LHCN-M2 (cell line): ENCODE results near the gene DACT1. TPM values are rescaled to one million over a fixed set of nuclear protein-coding genes. Genes with fewer than 3 reads are reported as not detected.

Experiments used
- DNase-seq: peaks from one replicate; pipeline ENCODE4 v3.0.0-alpha.2; 2012; ENCODE audit warnings: low read depth
- total RNA-seq: library from RNA; depleted of rRNA; stranded (reverse); fragments of >200 nt; gene quantifications from 2 replicates; pipeline ENCODE4 v1.2.3, GENCODE V29; 2014

The DACT1 gene
- total RNA-seq, 1 experiment from 2014 or later = 1.5 TPM

DNA sequence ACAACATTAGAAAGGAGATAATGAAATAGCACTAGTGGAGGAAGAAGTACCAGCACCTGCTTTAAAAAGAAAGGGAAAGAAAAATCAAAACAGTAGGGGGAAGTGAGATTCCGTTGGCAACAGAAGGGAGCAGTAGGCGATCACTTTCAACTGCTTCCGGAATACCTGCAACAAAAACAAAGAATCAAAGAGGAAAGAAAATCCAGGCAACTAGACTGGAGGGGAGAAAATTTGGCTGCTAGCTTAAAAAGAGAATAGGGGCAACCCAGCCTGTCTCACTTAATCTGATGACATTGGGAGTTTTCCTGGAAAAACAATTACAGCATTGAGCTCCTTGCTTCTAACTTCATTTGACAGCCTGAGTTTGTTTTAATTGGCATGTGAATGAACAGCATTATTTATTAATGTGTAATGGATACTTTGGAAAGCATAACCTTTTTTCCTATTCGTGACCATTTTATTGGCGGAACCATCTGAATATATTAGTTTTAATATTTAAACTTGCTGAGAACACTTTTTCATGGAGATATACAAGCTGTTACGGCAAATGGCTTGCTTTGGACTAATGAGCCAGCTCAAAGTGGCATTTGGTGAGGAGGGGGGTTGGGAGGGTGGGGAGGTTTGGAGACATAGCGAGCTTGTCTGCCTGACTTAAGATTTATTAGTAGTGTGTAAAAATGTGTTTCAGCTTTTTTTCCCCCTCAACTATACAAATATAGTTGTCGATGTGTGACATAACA is 2.5 kb upstream of the DACT1 start:
- DNase-seq = no peak

DNA sequence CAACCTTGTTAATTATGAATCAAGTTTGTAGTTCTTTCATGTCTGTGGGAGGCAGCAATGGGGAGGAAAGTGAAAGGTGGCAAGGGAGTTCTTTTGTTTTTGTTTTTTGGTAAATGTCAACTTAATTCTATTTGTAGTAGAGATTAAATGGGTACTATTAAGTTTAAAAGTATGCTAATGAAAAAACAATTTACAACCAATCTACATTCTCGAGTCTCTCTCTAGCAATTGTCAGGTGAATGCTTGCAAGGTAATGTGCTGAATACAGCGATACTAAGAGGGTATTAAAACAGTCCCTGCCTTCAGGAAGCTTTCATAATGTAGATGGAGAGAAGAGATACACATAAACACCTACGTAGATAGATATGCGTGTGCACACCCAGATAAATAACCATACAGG is 1.6 kb upstream of the DACT1 start:
- DNase-seq = no peak

- DNase-seq = peak; percentile 42
These were observed 747 bp upstream of the DACT1 start for GRCh38 chr14:58637040-58637390.

DNA sequence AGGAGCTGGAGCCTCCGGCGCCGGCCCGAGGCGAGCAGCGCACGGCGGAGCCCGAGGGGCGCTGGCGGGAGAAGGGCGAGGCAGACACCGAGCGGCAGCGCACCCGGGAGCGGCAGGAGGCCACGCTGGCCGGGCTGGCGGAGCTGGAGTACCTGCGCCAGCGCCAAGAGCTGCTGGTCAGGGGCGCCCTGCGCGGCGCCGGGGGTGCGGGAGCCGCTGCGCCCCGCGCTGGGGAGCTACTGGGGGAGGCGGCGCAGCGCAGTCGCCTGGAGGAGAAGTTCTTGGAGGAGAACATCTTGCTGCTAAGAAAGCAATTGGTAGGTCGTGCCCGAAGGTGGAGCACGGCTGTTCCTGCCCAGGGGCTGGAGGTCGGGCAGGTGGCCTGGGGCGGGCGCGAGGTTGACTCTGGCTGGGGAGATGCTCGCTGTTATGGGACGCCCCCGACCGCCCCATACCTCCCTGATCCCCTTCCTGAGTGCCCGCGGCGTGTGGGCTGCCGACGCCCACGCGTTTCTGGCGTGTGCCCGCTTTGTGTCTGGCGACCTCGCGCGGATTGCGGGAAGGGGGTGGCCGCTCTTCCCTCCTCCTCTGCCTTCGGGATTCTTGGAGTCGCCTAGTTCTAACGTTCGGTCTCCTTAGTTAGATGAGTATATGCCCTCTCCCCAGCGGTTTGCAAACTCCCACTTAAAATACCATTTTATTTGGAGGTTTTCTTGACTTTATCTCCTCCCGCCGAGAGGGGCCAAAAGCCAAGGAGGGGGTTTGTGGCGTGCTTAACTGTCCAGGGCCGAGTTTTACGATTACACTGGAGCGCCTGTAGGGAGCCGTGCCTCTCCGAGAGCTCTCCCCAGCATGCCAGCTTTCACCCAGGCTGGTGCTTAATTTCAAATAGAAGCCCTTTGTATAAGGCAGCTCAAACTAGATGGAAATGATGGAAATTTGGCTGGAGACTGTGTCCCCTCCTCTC is 752 bp downstream of the DACT1 start:
- peak; percentile 15 for DNase-seq

- DNase-seq = no peak
These were observed 1.4 kb downstream of the DACT1 start for GRCh38 chr14:58639198-58639565.

GRCh38 chr14:58639842-58640484 is 2.2 kb downstream of the DACT1 start:
- peak; percentile 82 for DNase-seq

- DNase-seq = no peak
These were observed 3.2 kb downstream of the DACT1 start for GRCh38 chr14:58640959-58641358.

GRCh38 chr14:58641509-58641908 is 3.7 kb downstream of the DACT1 start:
- DNase-seq = no peak

GRCh38 chr14:58643366-58643765 is 5.6 kb downstream of the DACT1 start:
- DNase-seq = no peak

- no peak for DNase-seq
These were observed 7.9 kb downstream of the DACT1 start for GRCh38 chr14:58645641-58646040.

DNA sequence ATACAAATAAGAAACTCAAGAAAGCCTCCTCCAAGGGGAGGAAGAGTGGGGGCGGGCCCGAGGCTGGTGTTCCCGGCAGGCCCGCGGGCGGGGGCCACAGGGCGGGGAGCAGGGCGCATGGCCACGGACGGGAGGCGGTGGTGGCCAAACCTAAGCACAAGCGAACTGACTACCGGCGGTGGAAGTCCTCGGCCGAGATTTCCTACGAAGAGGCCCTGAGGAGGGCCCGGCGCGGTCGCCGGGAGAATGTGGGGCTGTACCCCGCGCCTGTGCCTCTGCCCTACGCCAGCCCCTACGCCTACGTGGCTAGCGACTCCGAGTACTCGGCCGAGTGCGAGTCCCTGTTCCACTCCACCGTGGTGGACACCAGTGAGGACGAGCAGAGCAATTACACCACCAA is 8.7 kb downstream of the DACT1 start:
- no peak for DNase-seq

DNA sequence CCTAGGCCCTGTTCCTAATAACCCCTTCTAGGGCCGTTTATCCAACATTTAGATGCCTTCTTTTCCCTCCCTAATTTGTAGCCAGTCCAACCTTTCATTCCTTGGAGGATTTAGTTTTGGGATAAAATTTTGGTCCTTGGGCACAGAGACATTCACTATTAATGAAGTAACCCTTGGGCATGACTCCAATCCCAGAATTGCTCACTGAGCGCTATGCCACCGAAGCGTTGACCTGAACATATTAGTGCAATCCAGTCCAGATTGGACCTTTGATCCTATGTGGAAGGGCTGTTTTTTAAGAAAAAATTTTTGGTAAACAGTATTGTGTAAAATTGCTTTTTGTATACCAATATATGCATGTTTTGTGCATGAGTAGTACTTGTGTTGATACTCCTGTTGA is 10.0 kb downstream of the DACT1 start:
- DNase-seq = no peak

DNA sequence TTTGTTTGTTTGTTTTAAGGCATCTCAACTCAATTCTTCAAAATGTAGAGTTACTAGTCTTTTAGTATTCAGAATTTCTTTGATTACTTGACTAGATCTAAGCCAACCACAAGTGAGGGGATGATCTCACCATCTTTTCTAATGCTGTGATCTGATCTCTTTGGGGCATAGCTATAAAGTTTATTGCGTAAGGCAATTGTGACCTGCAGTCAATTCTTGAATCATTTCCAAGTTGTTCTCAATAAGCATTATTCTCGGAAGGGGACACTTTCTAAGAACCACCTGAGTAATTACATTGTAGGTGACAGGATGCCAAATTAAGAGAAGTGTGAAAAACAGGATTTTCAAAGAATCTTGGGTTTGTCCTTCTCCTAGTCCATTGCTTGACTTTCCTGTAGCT is 13.1 kb downstream of the DACT1 start:
- DNase-seq = no peak

DNA sequence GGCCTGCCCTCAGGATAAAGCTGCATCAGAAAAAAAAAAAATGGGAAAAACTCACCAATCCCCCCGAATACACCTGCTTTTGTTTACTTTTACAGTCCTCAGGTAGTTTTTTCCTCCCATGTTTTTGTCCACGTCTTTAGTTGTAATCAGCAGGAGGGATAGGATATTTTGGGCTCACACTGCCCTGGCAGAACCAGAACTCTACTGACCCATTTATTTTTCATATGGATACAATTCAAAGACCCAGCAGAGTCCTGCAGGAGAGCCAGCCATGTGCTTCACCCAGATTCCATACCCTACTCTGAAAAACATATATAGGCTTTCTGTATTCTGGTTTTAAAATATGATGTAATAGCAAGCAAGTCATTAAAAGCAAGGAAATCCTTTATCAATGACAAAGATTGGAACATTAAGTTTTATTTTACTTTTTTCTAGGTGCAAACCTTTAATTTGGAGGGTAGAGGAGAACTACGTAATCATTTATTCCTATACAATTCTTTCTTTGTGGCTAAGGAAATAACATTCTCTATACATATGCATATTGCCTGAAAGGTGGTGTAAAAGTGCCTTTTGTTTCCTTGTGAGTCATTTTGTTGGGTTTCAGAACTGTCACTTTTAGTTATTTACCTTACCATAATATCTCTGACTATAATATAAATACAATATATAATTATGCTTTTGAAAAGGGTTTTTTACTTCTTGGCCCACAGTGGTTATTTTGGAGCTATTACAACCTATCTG is 19.1 kb downstream of the DACT1 start:
- no peak for DNase-seq

DNA sequence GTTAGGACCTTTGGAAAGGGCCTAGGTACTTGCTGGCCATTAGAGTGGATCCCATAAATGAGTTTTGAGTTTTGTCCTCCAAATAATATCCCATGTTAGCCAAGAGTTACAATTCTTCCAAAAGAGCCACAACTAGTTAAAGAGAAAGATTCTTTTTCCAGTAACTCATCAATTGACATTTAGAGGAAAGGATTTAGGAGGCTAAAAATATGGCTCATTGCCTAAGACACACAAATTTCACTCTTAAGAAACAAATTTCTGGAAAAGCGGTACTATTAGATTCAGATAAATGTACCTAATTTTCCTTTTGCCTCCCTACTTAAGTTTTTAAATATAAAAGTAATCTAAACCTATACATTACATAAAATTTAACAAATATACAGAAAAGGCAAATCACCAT is 21.3 kb downstream of the DACT1 start:
- no peak for DNase-seq

DNA sequence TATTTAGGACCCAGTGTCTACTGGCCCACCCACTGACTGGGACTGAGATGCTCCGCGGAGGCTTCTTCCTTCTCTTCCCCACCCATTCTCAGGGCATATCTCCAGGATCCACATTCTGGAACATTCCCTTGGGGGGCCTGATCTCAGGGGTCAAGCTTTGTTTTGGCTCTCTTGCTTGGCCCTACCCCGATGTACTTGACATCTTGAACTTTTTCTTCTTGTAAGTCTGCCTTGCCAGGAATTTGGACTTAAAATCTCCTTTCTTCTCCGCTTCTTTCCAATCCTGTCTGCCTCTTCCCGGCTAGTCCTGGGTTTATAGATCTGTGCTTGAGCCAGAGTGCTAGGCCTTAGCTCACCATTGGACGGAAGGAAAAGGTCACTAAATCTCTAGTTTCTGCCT is 22.1 kb downstream of the DACT1 start:
- no peak for DNase-seq

- DNase-seq = no peak
These were observed 22.6 kb downstream of the DACT1 start for GRCh38 chr14:58660407-58660806.

DNA sequence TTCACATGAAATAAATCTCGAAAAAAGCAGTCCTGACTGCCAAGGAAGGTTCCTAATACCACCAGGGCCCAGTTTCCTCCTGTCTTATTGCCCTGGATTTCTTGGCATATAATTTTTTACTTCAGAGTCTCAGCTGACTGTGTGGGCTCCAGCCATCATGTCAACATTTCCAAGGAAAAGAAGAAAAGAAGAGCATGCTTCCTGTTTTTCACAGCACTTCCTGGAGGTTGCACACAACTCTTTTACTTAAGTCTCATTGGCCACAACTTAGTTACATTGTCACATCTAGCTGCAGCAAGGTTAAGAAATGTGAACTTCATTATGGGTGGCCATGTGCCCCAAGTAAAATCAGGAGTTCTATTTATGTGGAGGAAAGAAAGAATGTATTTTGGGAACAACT is 24.3 kb downstream of the DACT1 start:
- no peak for DNase-seq

GRCh38 chr14:58662759-58663158 is 25.0 kb downstream of the DACT1 start:
- no peak for DNase-seq

GRCh38 chr14:58663494-58664111 is 25.8 kb downstream of the DACT1 start:
- DNase-seq = peak; percentile 56

DNA sequence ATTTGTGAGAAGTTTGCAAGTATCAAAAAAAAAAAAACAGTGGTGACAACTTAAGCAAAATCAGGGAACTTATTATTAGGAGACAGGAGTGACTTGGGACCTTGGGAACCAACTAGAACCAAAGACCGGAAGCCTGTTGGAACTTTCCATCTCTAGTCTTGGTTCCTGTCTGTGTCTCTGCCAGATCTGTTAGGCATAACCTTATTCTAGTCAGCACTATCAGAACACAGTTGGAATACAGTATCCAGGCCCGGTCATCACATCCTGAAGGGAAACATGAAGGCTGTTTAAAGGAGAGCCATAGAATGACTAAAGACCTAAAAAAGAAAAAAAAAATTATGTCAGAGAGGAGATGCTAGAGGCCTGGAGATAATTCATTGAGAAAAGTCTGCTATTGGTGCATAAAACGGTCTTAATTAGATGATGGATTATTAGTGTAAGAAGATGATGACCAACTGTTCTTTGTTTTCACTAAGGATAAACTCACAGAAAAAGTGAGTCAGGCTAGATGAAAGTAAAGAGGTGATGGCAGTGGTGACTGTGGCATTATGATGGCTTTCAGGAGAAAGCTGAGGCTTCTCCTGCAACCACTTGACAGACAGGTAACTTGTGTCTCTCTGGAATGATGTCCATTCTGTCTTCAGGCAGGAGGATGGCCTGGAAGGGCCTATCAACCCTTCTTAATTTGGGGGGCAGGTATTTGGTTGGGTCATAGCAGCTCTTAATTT is 28.2 kb downstream of the DACT1 start:
- no peak for DNase-seq
